Measurements from ENCODE around the gene CPEB4. TPM values are rescaled to one million over a fixed set of nuclear protein-coding genes. Genes with fewer than 3 reads are reported as not detected.

The CPEB4 gene
- total and polyA plus RNA-seq, 2 of the 4 experiments (the other 2 are of a cell fraction) = 7.8 to 22.6 TPM

- Histone ChIP-seq H3K9me3 (ENCODE audit: control insufficient read depth, insufficient read depth, low read length) (peaks cover 12% of the 10 kb centered on the region), H2AFZ (replicated peaks; ENCODE audit: low read length, poor library complexity) (no peak overlapping the region), H3K27ac (ENCODE audit: insufficient read depth, low read length) (no peak overlapping the region), H3K56ac (ENCODE audit: extremely low read depth, insufficient read depth, low read length) (no peak overlapping the region), H3K79me1 (ENCODE audit: low read depth in 1 of 2, low read length in 2 of 2) (no peaks in the 10 kb centered on the region), H3K18ac (ENCODE audit: low read depth, low read length) (no peak overlapping the region), H2AK9ac (replicated peaks; ENCODE audit: low read depth, low read length, poor library complexity) (no peak overlapping the region), H4K91ac (ENCODE audit: insufficient read depth, low read depth, low read length) (no peak overlapping the region), H4K20me1 (ENCODE audit: insufficient read depth, low read length) (no peaks in the 10 kb centered on the region), H4K8ac (ENCODE audit: low read depth in 2 of 2, low read length in 2 of 2) (no peak overlapping the region), H2AK5ac (ENCODE audit: low read depth, low read length) (no peak overlapping the region), H2BK20ac (ENCODE audit: low read depth, low read length) (no peak overlapping the region), H3K23ac (ENCODE audit: low read depth, low read length) (no peak overlapping the region), H3K4me3 (ENCODE audit: insufficient read depth, low read depth, low read length) (no peak overlapping the region), H3K14ac (replicated peaks; ENCODE audit: low read depth, low read length) (no peak overlapping the region), H2BK15ac (ENCODE audit: low read depth, low read length) (no peak overlapping the region), H3K9ac (ENCODE audit: low read depth, low read length) (no peak overlapping the region), H3K36me3 (ENCODE audit: control insufficient read depth, insufficient read depth, low read length) (no peaks in the 10 kb centered on the region), H2BK5ac (ENCODE audit: low read depth, low read length, poor library complexity, severe bottlenecking) (no peak overlapping the region), H3K27me3 (ENCODE audit: control insufficient read depth, insufficient read depth, low read length) (peaks cover 18% of the 10 kb centered on the region), H3K9me1 (ENCODE audit: insufficient read depth, low read length) (no peaks in the 10 kb centered on the region), H3K4me2 (ENCODE audit: low read depth, low read length) (no peak overlapping the region), H4K5ac (ENCODE audit: low read depth, low read length) (no peak overlapping the region), H3K4me1 (ENCODE audit: control insufficient read depth, insufficient read depth, low read length) (no peaks in the 10 kb centered on the region), H3K4ac (ENCODE audit: low read depth, low read length) (no peak overlapping the region), H2BK120ac (ENCODE audit: low read depth, low read length) (no peak overlapping the region)
- dilution Hi-C loops (cut with HindIII; ENCODE audit: low sequenced_read_pairs, unreplicated experiment) (no loop called here), in situ Hi-C loops (cut with MboI; ENCODE audit: low sequenced_read_pairs) (no loop called here), intact Hi-C loops (cut with micrococcal nuclease) (no loop called here)
- DNase-seq = no peak
- POLR2A ChIA-PET (ENCODE audit: unreplicated experiment) = no interaction called here
- TF ChIP-seq ELK1 (IDR thresholded peaks at IDR 0.05; ENCODE audit: borderline replicate concordance, low read depth, low read length) (no peak), RCOR1 (IDR thresholded peaks at IDR 0.05; ENCODE audit: insufficient replicate concordance, low read length) (no peak), FOS (IDR thresholded peaks at IDR 0.05; ENCODE audit: low read depth, low read length) (no peak), MAZ (IDR thresholded peaks at IDR 0.05; ENCODE audit: borderline replicate concordance, low read depth, low read length) (no peak), MXI1 (IDR thresholded peaks at IDR 0.05; ENCODE audit: borderline replicate concordance, low read depth, low read length) (no peak), SMC3 (IDR thresholded peaks at IDR 0.05; ENCODE audit: low read depth, low read length) (no peak), POLR2A (IDR thresholded peaks at IDR 0.05; ENCODE audit: low read depth, low read length) (no peak), BHLHE40 (IDR thresholded peaks at IDR 0.05; ENCODE audit: low read depth, low read length) (no peak)
- CTCF ChIA-PET = interaction anchor here (0.6 kb wide), 1 partner anchor 13 kb away, joined by 3 read pairs; no protein-coding TSS in a partner anchor
- no peak for ATAC-seq (ENCODE audit: low read depth)
- WGBS, 2 experiments (ENCODE audit: extremely low coverage in 2 of 2, insufficient read length in 1 of 2) = 80% methylated on average over 1 of the region's 4 CpGs; no CpG with 5 or more reads in 1 of the 2 experiments
- BruUV-seq (replicated peaks) = no TSS peak
Measured at GRCh38 chr5:173849908-173850307, 38.2 kb upstream of the CPEB4 start.

All from IMR-90 (cell line).